Keratinocyte (primary cell): ENCODE measurements around the gene OGA. TPM values are rescaled to one million over a fixed set of nuclear protein-coding genes. Genes with fewer than 3 reads are reported as not detected.
A peak's percentile ranks its signal among the peaks of the same experiment; 100 is the strongest.

ENCODE experiments used
- DNase-seq: peaks from one replicate; pipeline ENCODE4 v3.0.0-alpha.2; 2011; ENCODE audit warnings: low read depth, missing footprints, low spot score
- FAIRE-seq: peaks from 2 replicates; lab custom pipeline; 2011; peaks lifted over from hg19 to GRCh38; lab: Jason Lieb, UNC
- H2AFZ ChIP-seq: 2 replicates; pipeline ENCODE4 v1.6.0; 2012; ENCODE audit warnings: low read length, control low read depth, inconsistent platforms; ENCODE audit not compliant: control insufficient read depth
- H3K27ac ChIP-seq: 2 replicates; pipeline ENCODE4 v1.5.1; 2011; ENCODE audit warnings: low read length; ENCODE audit not compliant: control insufficient read depth, insufficient read depth
- H3K27me3 ChIP-seq: 3 replicates; pipeline ENCODE4 v1.6.0; 2011; ENCODE audit warnings: low read length; ENCODE audit not compliant: control insufficient read depth, insufficient read depth; ENCODE audit errors: extremely low read depth
- H3K36me3 ChIP-seq, 2 experiments: 2 replicates in 1 of 2; 3 replicates in 1 of 2; pipeline ENCODE4 v1.5.1; 2011; ENCODE audit warnings: low read length in 2 of 2, mild to moderate bottlenecking in 1 of 2; ENCODE audit not compliant: control insufficient read depth in 2 of 2, insufficient read depth in 2 of 2; ENCODE audit errors: extremely low read depth in 1 of 2
- H3K4me1 ChIP-seq: 3 replicates; pipeline ENCODE4 v1.5.1; 2011; ENCODE audit warnings: low read length; ENCODE audit not compliant: control insufficient read depth, insufficient read depth; ENCODE audit errors: extremely low read depth
- H3K4me2 ChIP-seq: 3 replicates; pipeline ENCODE4 v1.6.0; 2011; ENCODE audit warnings: low read depth, low read length; ENCODE audit not compliant: control insufficient read depth, insufficient read depth; ENCODE audit errors: extremely low read depth
- H3K4me3 ChIP-seq, 3 experiments: fragments of 200-600 bp in 1 of 3; sonication (generic) in 1 of 3; 2 replicates in 2 of 3; 3 replicates in 1 of 3; pipeline ENCODE4 v1.5.1; 2011 to 2016; ENCODE audit warnings: low read length in 3 of 3, mild to moderate bottlenecking in 3 of 3, control low read depth in 2 of 3, inconsistent platforms in 1 of 3, low read depth in 1 of 3, mixed read lengths in 1 of 3, mixed run types in 1 of 3, moderate library complexity in 1 of 3; ENCODE audit not compliant: control insufficient read depth in 2 of 3, insufficient read depth in 2 of 3; ENCODE audit errors: extremely low read depth in 1 of 3
- H3K79me2 ChIP-seq: 2 replicates; pipeline ENCODE4 v1.6.0; 2012; ENCODE audit warnings: low read length; ENCODE audit not compliant: control insufficient read depth, insufficient read depth
- H3K9ac ChIP-seq: 3 replicates; pipeline ENCODE4 v1.6.0; 2011; ENCODE audit warnings: low read length; ENCODE audit not compliant: control insufficient read depth, insufficient read depth; ENCODE audit errors: extremely low read depth
- H3K9me1 ChIP-seq: 3 replicates; pipeline ENCODE4 v1.6.0; 2011; ENCODE audit warnings: low read length; ENCODE audit not compliant: control insufficient read depth, insufficient read depth; ENCODE audit errors: extremely low read depth
- H3K9me3 ChIP-seq: 2 replicates; pipeline ENCODE4 v1.5.1; 2012; ENCODE audit warnings: low read depth, low read length; ENCODE audit not compliant: control insufficient read depth
- H4K20me1 ChIP-seq: 3 replicates; pipeline ENCODE4 v1.6.0; 2011; ENCODE audit warnings: low read length; ENCODE audit not compliant: control insufficient read depth, insufficient read depth; ENCODE audit errors: extremely low read depth
- EZH2 ChIP-seq: IDR thresholded peaks from one replicate; pipeline ENCODE4 v1.6.1; 2012; ENCODE audit warnings: inconsistent platforms, mild to moderate bottlenecking, low read length, moderate library complexity
- dilution Hi-C: fragments of 300-500 bp; cut with MboI; formaldehyde crosslinking; loops from one replicate; pipeline ENCODE4 v1.7.0; 2020; ENCODE audit warnings: low sequenced_read_pairs; ENCODE audit not compliant: extremely low pct_ligation_motif_present
- polyA plus RNA-seq, 5 experiments: library from polyadenylated mRNA; depleted of rRNA in 3 of 5; stranded (reverse) in 3 of 5; stranded (forward) in 1 of 5; unstranded in 1 of 5; fragments of >200 nt; gene quantifications; 1 replicate in 1 of 5; 2 replicates in 3 of 5; 3 replicates in 1 of 5; pipeline versions ENCODE4 v1.2.1 to v1.2.3, GENCODE V29; 2011 to 2012; ENCODE audit warnings: missing spikeins in 2 of 5, low read depth in 1 of 5, low replicate concordance in 1 of 5
- TF ChIP-seq, protein P1 (sequence below), 3 experiments: IDR thresholded peaks in 1 of 3; conservative IDR thresholded peaks in 1 of 3; optimal IDR thresholded peaks in 1 of 3; 2 replicates in 2 of 3; 3 replicates in 1 of 3; pipeline versions ENCODE3 to v1.5.1; 2011; ENCODE audit warnings: low read length in 3 of 3, mild to moderate bottlenecking in 3 of 3, moderate library complexity in 2 of 3, control low read depth in 1 of 3, inconsistent platforms in 1 of 3; ENCODE audit not compliant: insufficient read depth in 2 of 3; ENCODE audit errors: extremely low read depth in 1 of 3

The OGA gene
- polyA plus RNA-seq, 1 donor (not counting 4 experiments of a cell fraction or from before 2014, with no cell fraction given), result 104 TPM

DNA sequence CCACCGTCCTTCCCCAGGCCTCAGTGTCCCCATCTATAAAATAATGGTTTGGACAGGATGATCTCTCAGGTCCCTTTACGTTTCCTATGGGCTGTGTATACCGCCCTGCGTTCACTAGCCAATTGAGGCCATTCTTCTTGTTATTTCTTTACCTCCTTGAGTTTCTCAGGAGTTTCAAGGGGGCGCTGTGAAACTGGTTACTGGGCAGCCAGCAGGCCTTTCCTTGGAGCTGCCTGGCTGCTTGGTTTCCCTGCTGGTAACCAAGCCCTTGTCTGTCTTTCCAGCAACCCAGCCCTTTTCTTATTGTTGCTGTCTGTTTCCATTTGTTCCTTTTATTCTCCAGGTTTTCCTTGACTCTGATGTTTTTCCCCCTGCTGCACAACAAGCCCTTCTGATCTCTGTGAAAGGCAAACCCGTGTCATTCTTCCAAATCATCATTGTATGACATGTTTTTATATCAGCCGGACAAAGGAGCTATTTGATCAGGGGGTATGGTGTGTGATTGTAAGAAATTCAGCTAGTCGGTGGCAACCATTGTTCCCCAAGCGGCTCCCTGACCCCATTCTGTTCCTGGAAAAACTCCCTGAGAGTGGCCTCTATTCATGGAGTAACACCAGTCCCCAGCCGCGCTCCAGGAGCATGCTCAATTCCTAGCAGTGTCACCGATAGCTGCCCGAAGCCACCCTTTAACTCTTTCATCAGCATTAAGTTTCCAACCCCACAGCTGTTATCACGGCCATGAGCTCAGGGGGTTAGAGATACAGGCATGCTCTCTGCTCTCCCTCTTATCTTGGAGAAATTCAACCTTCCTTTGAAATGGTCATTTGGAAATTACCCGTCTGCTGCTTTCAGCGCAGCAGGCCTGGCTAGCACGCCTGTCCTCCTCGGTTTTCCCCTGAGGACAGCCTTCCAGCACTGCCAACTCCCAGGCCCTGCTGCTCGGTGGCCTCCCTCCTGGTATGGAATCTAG is 68.9 kb downstream of the OGA start:
- DNase-seq (no peak), FAIRE-seq (no peak)
- Histone ChIP-seq H3K9ac (no peak overlapping the region), H3K9me3 (no peaks in the 10 kb centered on the region), H3K27me3 (peaks cover 7% of the 10 kb centered on the region), H3K4me1 (no peaks in the 10 kb centered on the region), H3K9me1 (no peaks in the 10 kb centered on the region), H3K79me2 (no peaks in the 10 kb centered on the region), H3K27ac (no peak overlapping the region), H3K36me3 (no peaks in the 10 kb centered on the region), H2AFZ (no peak overlapping the region), H4K20me1 (no peaks in the 10 kb centered on the region), H3K4me3 (no peak overlapping the region), H3K4me2 (no peak overlapping the region)
- TF ChIP-seq EZH2, result no peak
- TF ChIP-seq, protein P1, sequence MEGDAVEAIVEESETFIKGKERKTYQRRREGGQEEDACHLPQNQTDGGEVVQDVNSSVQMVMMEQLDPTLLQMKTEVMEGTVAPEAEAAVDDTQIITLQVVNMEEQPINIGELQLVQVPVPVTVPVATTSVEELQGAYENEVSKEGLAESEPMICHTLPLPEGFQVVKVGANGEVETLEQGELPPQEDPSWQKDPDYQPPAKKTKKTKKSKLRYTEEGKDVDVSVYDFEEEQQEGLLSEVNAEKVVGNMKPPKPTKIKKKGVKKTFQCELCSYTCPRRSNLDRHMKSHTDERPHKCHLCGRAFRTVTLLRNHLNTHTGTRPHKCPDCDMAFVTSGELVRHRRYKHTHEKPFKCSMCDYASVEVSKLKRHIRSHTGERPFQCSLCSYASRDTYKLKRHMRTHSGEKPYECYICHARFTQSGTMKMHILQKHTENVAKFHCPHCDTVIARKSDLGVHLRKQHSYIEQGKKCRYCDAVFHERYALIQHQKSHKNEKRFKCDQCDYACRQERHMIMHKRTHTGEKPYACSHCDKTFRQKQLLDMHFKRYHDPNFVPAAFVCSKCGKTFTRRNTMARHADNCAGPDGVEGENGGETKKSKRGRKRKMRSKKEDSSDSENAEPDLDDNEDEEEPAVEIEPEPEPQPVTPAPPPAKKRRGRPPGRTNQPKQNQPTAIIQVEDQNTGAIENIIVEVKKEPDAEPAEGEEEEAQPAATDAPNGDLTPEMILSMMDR (optimal IDR thresholded peaks at IDR 0.05 in 1 of 3, IDR thresholded peaks at IDR 0.05 in 1 of 3, conservative IDR thresholded peaks at IDR 0.05 in 1 of 3; ENCODE audit: extremely low read depth in 1 of 3, insufficient read depth in 2 of 3, low read length in 3 of 3), result peak in 1 of 3 experiments; percentile 5
- dilution Hi-C loops, result no loop called here

DNA sequence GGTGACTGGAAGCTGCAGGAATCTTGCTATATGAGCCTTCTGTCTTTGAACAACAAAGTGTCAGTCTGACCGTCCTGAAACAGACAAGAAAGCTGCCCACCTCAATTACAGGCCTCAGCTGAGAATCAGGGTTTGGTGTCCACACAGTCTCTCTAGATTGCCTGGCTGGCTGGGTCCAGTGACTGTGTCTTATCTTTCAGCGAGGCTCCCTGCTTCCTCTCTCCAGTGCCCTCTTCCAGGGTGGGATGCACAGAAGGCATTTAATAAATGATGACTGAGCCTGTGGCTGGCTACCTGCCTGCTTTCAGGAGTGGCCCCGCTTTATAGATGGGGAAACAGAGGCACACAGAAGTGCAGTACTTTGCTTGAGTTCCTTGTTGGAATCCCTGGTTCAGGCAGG is 69.7 kb downstream of the OGA start:
- Histone ChIP-seq H3K36me3 (no peaks in the 10 kb centered on the region), H3K27me3 (peaks cover 7% of the 10 kb centered on the region), H3K4me1 (no peaks in the 10 kb centered on the region), H3K79me2 (no peaks in the 10 kb centered on the region), H3K4me3 (no peak overlapping the region), H2AFZ (no peak overlapping the region), H3K4me2 (no peak overlapping the region), H3K9me3 (no peaks in the 10 kb centered on the region), H4K20me1 (no peaks in the 10 kb centered on the region), H3K9me1 (no peaks in the 10 kb centered on the region), H3K27ac (no peak overlapping the region), H3K9ac (no peak overlapping the region)
- DNase-seq (no peak), FAIRE-seq (no peak)
- TF ChIP-seq, protein P1 (optimal IDR thresholded peaks at IDR 0.05 in 1 of 3, IDR thresholded peaks at IDR 0.05 in 1 of 3, conservative IDR thresholded peaks at IDR 0.05 in 1 of 3; ENCODE audit: extremely low read depth in 1 of 3, insufficient read depth in 2 of 3, low read length in 3 of 3), result no peak
- no peak for TF ChIP-seq EZH2
- dilution Hi-C loops, result no loop called here
